Central memory CD4-positive, alpha-beta T cell (primary cell): ENCODE results near the gene MRPS18B.
A peak's percentile ranks its signal among the peaks of the same experiment; 100 is the strongest.

ENCODE experiments used
- DNase-seq: peaks from one replicate; pipeline ENCODE4 v3.0.0; 2022
- total RNA-seq, 3 experiments: gene quantifications; one replicate each; lab custom pipeline; 2026; lab: John Stamatoyannopoulos, UW

The MRPS18B gene
- 18.3 to 95.8 (median 58.2) reads per million in 3 experiments for total RNA-seq

GRCh38 chr6:30617565-30618269 is at the start of gene MRPS18B:
Gene MRPS18B, plus strand, starts transcription at chr6:30617840. Its CDS starts 26 bp downstream, at chr6:30617866.
- DNase-seq = peak; percentile 99

DNA sequence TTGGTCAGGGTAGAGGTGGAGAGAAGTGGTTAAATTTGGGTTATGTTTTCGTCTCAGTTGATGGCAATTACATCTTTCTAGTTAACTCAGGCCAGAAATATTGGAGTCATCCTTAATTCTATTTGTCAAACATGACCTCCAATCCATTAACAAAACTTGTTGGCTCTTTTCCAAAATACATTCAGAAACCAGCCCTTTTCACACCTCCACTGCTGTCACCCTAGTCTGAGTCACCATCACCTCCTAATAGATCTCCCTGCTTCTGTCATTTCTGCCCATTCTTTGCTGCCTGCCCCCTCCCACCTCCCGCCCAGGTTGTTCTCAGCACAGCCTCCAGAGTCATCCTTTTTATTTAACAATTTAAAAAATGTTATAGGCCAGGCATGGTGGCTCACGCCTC is 49.4 kb upstream of the MRPS18B start:
- no peak for DNase-seq

- no peak for DNase-seq
Measured at GRCh38 chr6:30570263-30570662, 47.4 kb upstream of the MRPS18B start.

DNA sequence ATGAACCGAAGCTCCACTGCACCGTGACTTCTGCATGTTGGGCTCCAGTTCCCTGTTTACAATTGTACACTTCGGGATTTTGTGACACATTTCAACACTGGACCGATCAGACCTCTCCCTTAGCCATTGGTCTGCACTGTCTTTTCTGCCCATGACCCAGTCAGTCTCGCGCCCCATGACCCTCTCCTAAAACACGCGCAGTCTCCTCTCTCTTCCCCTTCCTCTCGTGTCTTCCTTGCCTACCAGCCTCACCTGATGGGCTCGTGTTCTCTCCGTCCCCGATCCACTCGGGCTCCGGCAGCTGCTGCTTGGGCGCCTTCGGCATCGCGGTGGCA is 46.9 kb upstream of the MRPS18B start:
- DNase-seq = no peak

- DNase-seq = peak; percentile 99
Measured at GRCh38 chr6:30571075-30571761, 46.4 kb upstream of the MRPS18B start, which contains the start of gene ABCF1. Gene ABCF1, plus strand, starts transcription at chr6:30571442. Its CDS starts 46 bp downstream, at chr6:30571488.

GRCh38 chr6:30571762-30572082 is 45.9 kb upstream of the MRPS18B start:
- DNase-seq = no peak

- no peak for DNase-seq
Measured at GRCh38 chr6:30572148-30572547, 45.5 kb upstream of the MRPS18B start.

DNA sequence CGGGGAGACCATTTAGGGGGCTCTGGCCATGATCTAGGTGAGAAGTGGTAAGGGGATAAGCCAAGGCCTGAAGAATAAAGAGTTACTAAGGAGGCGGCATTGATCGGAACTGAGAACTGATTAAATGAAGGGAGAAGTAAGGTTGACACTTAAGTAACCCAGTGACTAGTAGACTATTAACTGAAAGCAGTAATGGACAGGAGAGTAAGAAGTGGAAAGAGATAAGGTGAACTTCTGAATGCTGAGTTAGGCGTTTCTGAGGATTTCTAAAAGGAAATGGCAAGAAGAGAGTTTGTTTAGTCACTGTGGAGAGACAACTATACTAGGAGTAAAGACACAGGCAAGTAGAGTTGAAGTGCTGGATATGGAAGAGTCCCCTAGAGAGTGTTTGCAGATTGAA is 44.5 kb upstream of the MRPS18B start:
- DNase-seq = no peak

DNA sequence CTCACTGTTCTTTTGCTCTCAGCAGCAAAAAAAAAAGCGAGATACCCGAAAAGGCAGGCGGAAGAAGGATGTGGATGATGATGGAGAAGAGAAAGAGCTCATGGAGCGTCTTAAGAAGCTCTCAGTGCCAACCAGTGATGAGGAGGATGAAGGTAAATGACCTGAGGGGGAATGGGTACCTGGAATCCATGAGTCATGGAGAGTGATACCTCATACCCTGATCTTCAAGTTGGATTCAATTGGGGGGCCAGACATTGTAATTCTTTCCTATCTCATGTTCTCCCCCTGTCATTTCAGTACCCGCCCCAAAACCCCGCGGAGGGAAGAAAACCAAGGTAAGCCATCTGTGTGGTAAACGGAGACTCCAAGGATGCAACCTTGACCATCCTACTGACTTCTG is 39.6 kb upstream of the MRPS18B start:
- DNase-seq = no peak

DNA sequence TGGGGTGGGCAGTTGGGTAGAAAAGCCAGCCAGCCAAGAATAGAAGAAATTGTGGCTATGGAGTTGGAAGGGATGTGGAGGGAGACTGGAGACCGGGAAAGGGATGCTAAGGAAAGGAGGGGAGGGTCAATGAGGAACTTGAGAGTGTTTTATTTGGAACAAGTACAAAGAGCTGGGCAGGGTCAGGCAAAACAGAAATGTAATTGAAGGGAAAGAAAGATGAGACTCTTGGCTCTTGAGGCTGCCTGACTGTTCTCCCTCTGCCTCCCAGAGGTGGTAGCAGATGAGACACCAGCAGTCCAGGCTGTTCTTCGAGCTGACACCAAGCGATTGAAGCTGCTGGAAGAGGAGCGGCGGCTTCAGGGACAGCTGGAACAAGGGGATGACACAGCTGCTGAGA is 33.7 kb upstream of the MRPS18B start:
- DNase-seq = no peak

- DNase-seq = no peak
Measured at GRCh38 chr6:30589754-30590358, 27.8 kb upstream of the MRPS18B start.

- no peak for DNase-seq
Measured at GRCh38 chr6:30590509-30590908, 27.1 kb upstream of the MRPS18B start.

GRCh38 chr6:30591008-30591407 is 26.6 kb upstream of the MRPS18B start:
- no peak for DNase-seq

DNA sequence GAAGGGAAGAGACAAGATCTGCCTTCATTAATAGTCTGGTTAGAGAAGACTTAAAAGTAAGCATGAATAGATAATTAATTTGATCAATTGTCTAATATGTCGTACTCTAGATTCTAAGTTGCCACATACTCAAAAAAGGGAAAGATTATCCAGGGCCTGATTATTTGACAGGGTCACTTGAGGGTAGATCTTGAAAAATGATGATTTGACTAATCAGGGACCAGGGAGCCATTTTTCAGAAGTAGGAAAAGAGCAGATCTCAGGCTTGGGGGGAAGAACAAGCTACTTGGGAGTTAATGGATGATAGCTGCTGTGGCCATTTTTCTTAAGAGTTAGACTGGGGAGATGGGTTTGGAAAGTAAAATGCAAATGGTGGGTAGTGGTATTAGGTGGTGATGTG is 25.4 kb upstream of the MRPS18B start:
- no peak for DNase-seq

DNA sequence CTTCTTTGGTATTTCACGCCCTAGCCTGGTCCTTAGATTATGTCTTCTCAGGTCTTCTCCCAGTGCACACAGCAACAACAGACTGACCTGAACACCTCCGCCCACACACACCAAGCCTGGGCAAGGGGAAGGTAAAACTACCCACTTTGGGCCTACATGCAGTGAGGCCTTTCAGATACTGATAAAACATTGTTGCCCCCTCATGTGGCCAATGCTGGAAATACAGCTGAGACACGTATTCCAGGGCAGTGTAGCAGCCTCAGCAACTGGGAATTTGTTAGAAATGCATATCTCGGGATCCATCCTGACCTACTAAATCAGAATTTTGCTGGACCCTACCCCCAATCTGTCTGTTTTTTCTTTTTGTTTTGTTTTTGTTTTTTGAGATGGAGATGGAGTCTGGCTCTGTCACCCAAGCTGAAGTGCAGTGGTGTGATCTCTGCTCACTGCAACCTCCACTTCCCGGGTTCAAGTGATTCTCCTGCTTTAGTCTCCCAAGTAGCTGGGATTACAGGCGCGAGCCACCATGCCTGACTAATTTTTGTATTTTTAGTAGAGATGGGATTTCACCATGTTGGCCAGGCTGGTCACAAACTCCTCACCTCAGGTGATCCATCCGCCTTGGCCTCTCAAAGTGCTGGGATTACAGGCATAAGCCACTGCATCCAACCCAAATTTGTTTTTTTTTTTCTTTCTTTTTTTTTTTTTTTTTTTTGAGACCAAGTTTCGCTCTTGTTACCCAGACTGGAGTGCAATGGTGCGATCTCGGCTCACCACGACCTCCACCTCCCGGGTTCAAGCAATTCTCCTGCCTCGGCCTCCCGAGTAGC is 20.1 kb upstream of the MRPS18B start:
- peak; percentile 71 for DNase-seq

- no peak for DNase-seq
Measured at GRCh38 chr6:30598912-30599624, 18.6 kb upstream of the MRPS18B start.

- no peak for DNase-seq
Measured at GRCh38 chr6:30599625-30600324, 17.9 kb upstream of the MRPS18B start.

DNA sequence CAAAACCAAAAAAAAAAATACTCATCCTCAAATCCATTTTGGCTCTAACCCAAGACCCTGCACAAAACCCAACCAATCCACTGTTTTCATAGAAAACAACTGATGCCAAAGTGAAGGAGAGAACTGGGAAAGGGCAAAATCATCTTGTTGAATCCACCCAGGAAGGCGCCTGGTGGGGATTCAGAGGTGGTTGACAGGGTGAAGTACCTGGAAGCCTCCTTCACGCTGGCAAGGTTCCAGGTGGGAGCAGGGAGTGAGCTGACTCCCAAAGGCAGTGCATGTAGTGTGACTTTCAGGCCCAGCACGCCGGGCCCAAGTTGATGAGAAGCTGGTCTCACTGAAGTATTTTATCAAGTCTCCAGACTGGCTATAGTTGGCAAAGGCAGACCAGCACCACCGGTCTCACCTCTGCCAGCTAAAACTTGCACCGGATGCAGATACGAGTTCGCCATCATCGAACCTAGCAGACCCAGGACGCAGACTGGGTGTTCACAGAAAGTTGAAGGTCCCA is 17.1 kb upstream of the MRPS18B start:
- DNase-seq = no peak

GRCh38 chr6:30601436-30601814 is 16.2 kb upstream of the MRPS18B start:
- DNase-seq = no peak

DNA sequence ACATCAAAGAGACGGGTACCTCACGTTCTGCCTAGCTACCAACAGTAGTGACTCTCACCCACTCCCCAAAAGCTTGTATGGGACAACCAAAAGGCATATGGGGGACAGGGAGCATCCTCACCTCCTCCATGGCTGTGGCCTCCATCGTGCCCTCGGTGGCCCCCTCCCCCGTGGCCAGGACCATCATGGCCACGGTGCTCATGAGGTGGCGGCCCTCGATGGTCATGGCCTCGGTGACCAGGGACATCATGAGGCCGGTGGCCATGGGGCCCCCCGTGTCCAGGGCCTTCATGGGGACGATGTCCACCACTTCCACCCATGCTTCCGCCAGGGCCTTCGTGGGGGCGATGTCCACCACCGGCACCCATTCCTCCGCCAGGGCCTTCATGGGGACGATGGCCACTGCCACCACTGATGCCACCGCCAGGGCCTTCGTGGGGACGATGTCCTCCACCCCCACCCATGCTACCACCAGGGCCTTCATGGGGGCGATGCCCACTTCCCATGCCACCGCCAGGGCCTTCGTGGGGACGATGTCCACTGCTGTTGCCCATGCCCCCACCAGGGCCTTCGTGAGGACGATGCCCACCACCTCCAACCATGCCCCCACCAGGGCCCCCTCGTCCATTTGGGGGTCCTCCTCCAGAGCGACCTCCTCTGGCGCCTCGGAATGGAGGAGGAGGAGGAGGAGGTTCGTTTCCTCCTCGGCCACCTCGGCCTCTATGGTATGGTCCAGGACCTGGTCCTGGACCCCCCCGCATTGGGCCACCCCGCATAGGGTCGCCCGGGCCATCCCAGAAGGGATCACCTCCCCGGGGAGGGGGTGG is 15.6 kb upstream of the MRPS18B start:
- DNase-seq = no peak

DNA sequence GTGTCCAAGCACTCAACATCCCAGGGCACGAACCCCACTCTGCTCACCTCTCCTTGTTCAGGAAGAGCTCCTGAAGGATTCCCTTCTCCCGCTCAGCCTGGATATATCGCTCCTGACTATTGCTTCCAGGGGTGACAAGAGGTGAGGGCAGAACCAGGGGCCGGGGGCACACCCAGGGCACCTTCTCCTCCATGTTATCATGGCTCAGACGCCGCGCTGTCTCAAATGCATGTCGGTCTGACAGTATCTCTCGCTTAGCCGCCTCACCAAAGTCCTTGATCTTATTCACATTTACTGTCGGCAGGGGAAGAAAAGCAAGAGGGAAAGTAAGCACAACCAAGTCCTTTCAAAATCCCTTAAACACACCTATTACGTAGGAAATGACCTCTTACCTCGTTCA is 13.7 kb upstream of the MRPS18B start:
- DNase-seq = no peak
